GM23338 (cell line): ENCODE results near the gene PTPN12. TPM values are rescaled to one million over a fixed set of nuclear protein-coding genes. Genes with fewer than 3 reads are reported as not detected.

Experiments
- ATAC-seq: fragments of 200-7000 bp; cut with Tn5 transposase; 3 replicates; pipeline ENCODE4 v1.9.1; 2020
- DNase-seq: peaks from one replicate; pipeline ENCODE4 v3.0.0-alpha.2; 2015; ENCODE audit warnings: low spot score
- H2AFZ ChIP-seq: fragments of 200-600 bp; sonication (generic); 2 replicates; pipeline ENCODE4 v1.8.0; 2016; ENCODE audit warnings: antibody characterized with exemption, mild to moderate bottlenecking, moderate library complexity
- H3F3A ChIP-seq: fragments of 200-600 bp; sonication (generic); replicated peaks from 2 replicates; pipeline ENCODE4 v1.8.0; 2017; ENCODE audit warnings: antibody characterized with exemption, mixed run types, low read depth
- H3K27ac ChIP-seq: fragments of 200-600 bp; sonication (generic); 2 replicates; pipeline ENCODE4 v1.6.1; 2016; ENCODE audit warnings: low read depth
- H3K27me3 ChIP-seq: fragments of 200-600 bp; sonication (generic); 2 replicates; pipeline ENCODE4 v1.8.0; 2016; ENCODE audit warnings: mild to moderate bottlenecking, mixed run types, moderate library complexity; ENCODE audit not compliant: insufficient read depth
- H3K36me3 ChIP-seq: fragments of 200-600 bp; sonication (generic); 2 replicates; pipeline ENCODE4 v1.8.0; 2016; ENCODE audit warnings: mild to moderate bottlenecking; ENCODE audit not compliant: insufficient read depth
- H3K4me1 ChIP-seq: fragments of 200-600 bp; sonication (generic); 2 replicates; pipeline ENCODE4 v1.8.0; 2016; ENCODE audit warnings: mild to moderate bottlenecking, moderate library complexity; ENCODE audit not compliant: insufficient read depth
- H3K4me2 ChIP-seq: fragments of 200-600 bp; sonication (generic); 2 replicates; pipeline ENCODE4 v1.7.1; 2017; ENCODE audit warnings: mixed run types
- H3K4me3 ChIP-seq: fragments of 200-600 bp; sonication (generic); 2 replicates; pipeline ENCODE4 v1.6.1; 2016; ENCODE audit warnings: mixed run types
- H3K79me2 ChIP-seq: fragments of 200-600 bp; sonication (generic); replicated peaks from 2 replicates; pipeline ENCODE4 v1.8.0; 2017; ENCODE audit warnings: mild to moderate bottlenecking; ENCODE audit not compliant: insufficient read depth
- H3K9me2 ChIP-seq: fragments of 200-600 bp; sonication (generic); 2 replicates; pipeline ENCODE4 v1.8.0; 2017; ENCODE audit not compliant: insufficient read depth
- H4K20me1 ChIP-seq: fragments of 200-600 bp; sonication (generic); replicated peaks from 2 replicates; pipeline ENCODE4 v1.8.0; 2017; ENCODE audit warnings: mild to moderate bottlenecking; ENCODE audit not compliant: insufficient read depth
- H3K27ac Mint-ChIP-seq: 2 replicates; pipeline ENCODE4 v1.8.0; 2020; ENCODE audit warnings: inconsistent platforms, mild to moderate bottlenecking, moderate library complexity, mixed read lengths
- H3K27me3 Mint-ChIP-seq: 3 replicates; pipeline ENCODE4 v1.8.0; 2022; ENCODE audit warnings: low read depth, mild to moderate bottlenecking, moderate library complexity, mixed read lengths, inconsistent platforms; ENCODE audit not compliant: insufficient read depth, poor library complexity
- H3K36me3 Mint-ChIP-seq: 3 replicates; pipeline ENCODE4 v1.8.0; 2021; ENCODE audit warnings: low read depth, mild to moderate bottlenecking, inconsistent platforms, moderate library complexity, mixed read lengths
- H3K4me1 Mint-ChIP-seq: 3 replicates; pipeline ENCODE4 v1.8.0; 2020; ENCODE audit warnings: mild to moderate bottlenecking, inconsistent platforms, mixed read lengths
- H3K4me3 Mint-ChIP-seq: 3 replicates; pipeline ENCODE4 v1.8.0; 2021; ENCODE audit warnings: moderate library complexity, mild to moderate bottlenecking, inconsistent platforms, mixed read lengths
- H3K9me3 Mint-ChIP-seq: 3 replicates; pipeline ENCODE4 v1.8.0; 2020; ENCODE audit warnings: moderate library complexity, mild to moderate bottlenecking, inconsistent platforms, mixed read lengths
- EZH2 ChIP-seq: fragments of 200-600 bp; sonication (generic); IDR thresholded peaks from one replicate; pipeline ENCODE4 v1.8.0; 2017; ENCODE audit warnings: antibody characterized with exemption, mild to moderate bottlenecking, low read depth; ENCODE audit not compliant: unreplicated experiment
- EZH2phosphoT487 ChIP-seq: fragments of 200-600 bp; sonication (generic); IDR thresholded peaks from one replicate; pipeline ENCODE4 v1.8.1; 2018; ENCODE audit warnings: antibody characterized with exemption; ENCODE audit not compliant: unreplicated experiment
- NANOG ChIP-seq: IDR thresholded peaks from 2 replicates; pipeline ENCODE4 v1.6.1; 2016; ENCODE audit warnings: antibody characterized with exemption, borderline replicate concordance
- STAT1 ChIP-seq: IDR thresholded peaks from one replicate; pipeline ENCODE4 v1.6.1; 2016; ENCODE audit warnings: antibody characterized with exemption; ENCODE audit not compliant: unreplicated experiment
- ZNF331 ChIP-seq: fragments of 250-450 bp; sonication (Bioruptor Pico); IDR thresholded peaks from 2 replicates; pipeline ENCODE4 v1.5.0; 2020; ENCODE audit warnings: low read depth, mild to moderate bottlenecking, moderate library complexity
- polyA plus RNA-seq: library from polyadenylated mRNA; unstranded; fragments of >200 nt; fragmentation: Nextera tagmentation; extraction: Ambion mirVana; gene quantifications from 2 replicates; pipeline ENCODE4 v1.2.1, GENCODE V29; 2016
- total RNA-seq: library from RNA; depleted of rRNA; stranded (reverse); fragments of >200 nt; shearing (Covaris generic); gene quantifications from 2 replicates; pipeline ENCODE4 v1.2.3, GENCODE V29; 2014
- TF ChIP-seq, protein P1 (sequence below): fragments of 250-450 bp; sonication (Bioruptor Pico); IDR thresholded peaks from 2 replicates; pipeline ENCODE4 v1.5.0; 2020; ENCODE audit warnings: mild to moderate bottlenecking, moderate library complexity
- TF ChIP-seq, protein P2 (sequence below): IDR thresholded peaks from one replicate; pipeline ENCODE4 v1.6.1; 2018; ENCODE audit warnings: antibody characterized with exemption; ENCODE audit not compliant: unreplicated experiment

PTPN12 gene
- total and polyA plus RNA-seq, 2 experiments from 2014 or later = 58.8 to 187 TPM

DNA sequence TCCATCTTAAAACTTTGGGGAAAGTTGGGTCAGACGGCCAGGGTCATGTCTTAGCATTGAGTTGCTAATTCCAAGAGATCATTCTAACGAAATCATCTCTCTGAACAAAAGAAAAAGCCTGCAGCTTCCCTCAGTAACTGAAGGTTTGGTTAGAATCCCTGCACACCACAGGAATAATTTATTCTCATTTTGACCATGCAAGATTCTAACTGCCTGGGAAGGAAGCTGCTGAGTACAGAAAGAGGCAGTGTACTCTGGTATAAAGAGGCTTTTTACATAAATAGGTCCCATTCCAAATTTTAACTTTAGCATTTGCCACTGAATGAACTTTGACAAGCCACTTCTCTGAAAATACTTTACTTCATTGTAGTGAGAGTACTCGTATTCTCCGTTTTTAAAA is 82.2 kb downstream of the PTPN12 start (continued):
- TF ChIP-seq, protein P1, sequence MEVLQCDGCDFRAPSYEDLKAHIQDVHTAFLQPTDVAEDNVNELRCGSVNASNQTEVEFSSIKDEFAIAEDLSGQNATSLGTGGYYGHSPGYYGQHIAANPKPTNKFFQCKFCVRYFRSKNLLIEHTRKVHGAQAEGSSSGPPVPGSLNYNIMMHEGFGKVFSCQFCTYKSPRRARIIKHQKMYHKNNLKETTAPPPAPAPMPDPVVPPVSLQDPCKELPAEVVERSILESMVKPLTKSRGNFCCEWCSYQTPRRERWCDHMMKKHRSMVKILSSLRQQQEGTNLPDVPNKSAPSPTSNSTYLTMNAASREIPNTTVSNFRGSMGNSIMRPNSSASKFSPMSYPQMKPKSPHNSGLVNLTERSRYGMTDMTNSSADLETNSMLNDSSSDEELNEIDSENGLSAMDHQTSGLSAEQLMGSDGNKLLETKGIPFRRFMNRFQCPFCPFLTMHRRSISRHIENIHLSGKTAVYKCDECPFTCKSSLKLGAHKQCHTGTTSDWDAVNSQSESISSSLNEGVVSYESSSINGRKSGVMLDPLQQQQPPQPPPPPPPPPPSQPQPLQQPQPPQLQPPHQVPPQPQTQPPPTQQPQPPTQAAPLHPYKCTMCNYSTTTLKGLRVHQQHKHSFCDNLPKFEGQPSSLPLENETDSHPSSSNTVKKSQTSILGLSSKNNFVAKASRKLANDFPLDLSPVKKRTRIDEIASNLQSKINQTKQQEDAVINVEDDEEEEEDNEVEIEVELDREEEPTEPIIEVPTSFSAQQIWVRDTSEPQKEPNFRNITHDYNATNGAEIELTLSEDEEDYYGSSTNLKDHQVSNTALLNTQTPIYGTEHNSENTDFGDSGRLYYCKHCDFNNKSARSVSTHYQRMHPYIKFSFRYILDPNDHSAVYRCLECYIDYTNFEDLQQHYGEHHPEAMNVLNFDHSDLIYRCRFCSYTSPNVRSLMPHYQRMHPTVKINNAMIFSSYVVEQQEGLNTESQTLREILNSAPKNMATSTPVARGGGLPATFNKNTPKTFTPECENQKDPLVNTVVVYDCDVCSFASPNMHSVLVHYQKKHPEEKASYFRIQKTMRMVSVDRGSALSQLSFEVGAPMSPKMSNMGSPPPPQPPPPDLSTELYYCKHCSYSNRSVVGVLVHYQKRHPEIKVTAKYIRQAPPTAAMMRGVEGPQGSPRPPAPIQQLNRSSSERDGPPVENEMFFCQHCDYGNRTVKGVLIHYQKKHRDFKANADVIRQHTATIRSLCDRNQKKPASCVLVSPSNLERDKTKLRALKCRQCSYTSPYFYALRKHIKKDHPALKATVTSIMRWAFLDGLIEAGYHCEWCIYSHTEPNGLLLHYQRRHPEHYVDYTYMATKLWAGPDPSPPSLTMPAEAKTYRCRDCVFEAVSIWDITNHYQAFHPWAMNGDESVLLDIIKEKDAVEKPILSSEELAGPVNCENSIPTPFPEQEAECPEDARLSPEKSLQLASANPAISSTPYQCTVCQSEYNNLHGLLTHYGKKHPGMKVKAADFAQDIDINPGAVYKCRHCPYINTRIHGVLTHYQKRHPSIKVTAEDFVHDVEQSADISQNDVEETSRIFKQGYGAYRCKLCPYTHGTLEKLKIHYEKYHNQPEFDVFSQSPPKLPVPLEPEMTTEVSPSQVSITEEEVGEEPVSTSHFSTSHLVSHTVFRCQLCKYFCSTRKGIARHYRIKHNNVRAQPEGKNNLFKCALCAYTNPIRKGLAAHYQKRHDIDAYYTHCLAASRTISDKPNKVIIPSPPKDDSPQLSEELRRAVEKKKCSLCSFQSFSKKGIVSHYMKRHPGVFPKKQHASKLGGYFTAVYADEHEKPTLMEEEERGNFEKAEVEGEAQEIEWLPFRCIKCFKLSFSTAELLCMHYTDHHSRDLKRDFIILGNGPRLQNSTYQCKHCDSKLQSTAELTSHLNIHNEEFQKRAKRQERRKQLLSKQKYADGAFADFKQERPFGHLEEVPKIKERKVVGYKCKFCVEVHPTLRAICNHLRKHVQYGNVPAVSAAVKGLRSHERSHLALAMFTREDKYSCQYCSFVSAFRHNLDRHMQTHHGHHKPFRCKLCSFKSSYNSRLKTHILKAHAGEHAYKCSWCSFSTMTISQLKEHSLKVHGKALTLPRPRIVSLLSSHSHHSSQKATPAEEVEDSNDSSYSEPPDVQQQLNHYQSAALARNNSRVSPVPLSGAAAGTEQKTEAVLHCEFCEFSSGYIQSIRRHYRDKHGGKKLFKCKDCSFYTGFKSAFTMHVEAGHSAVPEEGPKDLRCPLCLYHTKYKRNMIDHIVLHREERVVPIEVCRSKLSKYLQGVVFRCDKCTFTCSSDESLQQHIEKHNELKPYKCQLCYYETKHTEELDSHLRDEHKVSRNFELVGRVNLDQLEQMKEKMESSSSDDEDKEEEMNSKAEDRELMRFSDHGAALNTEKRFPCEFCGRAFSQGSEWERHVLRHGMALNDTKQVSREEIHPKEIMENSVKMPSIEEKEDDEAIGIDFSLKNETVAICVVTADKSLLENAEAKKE (CRISPR knock-in tag) = no peak
- TF ChIP-seq STAT1 = no peak

DNA sequence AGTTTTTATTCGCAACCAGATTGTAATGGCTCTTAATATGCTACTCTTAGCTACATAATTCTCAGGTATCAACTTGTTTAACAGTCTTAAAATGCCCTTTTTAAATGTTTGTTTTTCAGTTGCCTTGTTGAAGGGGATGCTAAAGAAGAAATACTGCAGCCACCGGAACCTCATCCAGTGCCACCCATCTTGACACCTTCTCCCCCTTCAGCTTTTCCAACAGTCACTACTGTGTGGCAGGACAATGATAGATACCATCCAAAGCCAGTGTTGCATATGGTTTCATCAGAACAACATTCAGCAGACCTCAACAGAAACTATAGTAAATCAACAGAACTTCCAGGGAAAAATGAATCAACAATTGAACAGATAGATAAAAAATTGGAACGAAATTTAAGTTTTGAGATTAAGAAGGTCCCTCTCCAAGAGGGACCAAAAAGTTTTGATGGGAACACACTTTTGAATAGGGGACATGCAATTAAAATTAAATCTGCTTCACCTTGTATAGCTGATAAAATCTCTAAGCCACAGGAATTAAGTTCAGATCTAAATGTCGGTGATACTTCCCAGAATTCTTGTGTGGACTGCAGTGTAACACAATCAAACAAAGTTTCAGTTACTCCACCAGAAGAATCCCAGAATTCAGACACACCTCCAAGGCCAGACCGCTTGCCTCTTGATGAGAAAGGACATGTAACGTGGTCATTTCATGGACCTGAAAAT is 89.7 kb downstream of the PTPN12 start:
- H3K4me3 Mint-ChIP-seq = no peak overlapping the region
- no peaks in the 10 kb centered on the region for H3F3A ChIP-seq
- ATAC-seq = no peak
- H3K9me2 ChIP-seq = no peaks in the 10 kb centered on the region
- H3K9me3 Mint-ChIP-seq = no peaks in the 10 kb centered on the region
- H3K4me1 ChIP-seq = no peaks in the 10 kb centered on the region
- H3K36me3 Mint-ChIP-seq = peaks cover 58% of the 10 kb centered on the region; the same call in 2 of the 3 replicates
- H3K4me1 Mint-ChIP-seq = no peaks in the 10 kb centered on the region
- H3K4me2 ChIP-seq = no peak overlapping the region
- H3K36me3 ChIP-seq = peaks cover 29% of the 10 kb centered on the region; the same call in 1 of the 2 replicates
- H3K79me2 ChIP-seq = no peaks in the 10 kb centered on the region; the same call in 1 of the 2 replicates
- H2AFZ ChIP-seq = no peak overlapping the region
- no peak overlapping the region for H3K4me3 ChIP-seq
- no peak overlapping the region for H3K27ac Mint-ChIP-seq
- no peaks in the 10 kb centered on the region for H3K27me3 Mint-ChIP-seq
- no peak for DNase-seq
- H3K27ac ChIP-seq = no peak overlapping the region
- peaks cover 3% of the 10 kb centered on the region; the same call in 1 of the 2 replicates for H4K20me1 ChIP-seq
- H3K27me3 ChIP-seq = no peaks in the 10 kb centered on the region
- TF ChIP-seq, protein P2, sequence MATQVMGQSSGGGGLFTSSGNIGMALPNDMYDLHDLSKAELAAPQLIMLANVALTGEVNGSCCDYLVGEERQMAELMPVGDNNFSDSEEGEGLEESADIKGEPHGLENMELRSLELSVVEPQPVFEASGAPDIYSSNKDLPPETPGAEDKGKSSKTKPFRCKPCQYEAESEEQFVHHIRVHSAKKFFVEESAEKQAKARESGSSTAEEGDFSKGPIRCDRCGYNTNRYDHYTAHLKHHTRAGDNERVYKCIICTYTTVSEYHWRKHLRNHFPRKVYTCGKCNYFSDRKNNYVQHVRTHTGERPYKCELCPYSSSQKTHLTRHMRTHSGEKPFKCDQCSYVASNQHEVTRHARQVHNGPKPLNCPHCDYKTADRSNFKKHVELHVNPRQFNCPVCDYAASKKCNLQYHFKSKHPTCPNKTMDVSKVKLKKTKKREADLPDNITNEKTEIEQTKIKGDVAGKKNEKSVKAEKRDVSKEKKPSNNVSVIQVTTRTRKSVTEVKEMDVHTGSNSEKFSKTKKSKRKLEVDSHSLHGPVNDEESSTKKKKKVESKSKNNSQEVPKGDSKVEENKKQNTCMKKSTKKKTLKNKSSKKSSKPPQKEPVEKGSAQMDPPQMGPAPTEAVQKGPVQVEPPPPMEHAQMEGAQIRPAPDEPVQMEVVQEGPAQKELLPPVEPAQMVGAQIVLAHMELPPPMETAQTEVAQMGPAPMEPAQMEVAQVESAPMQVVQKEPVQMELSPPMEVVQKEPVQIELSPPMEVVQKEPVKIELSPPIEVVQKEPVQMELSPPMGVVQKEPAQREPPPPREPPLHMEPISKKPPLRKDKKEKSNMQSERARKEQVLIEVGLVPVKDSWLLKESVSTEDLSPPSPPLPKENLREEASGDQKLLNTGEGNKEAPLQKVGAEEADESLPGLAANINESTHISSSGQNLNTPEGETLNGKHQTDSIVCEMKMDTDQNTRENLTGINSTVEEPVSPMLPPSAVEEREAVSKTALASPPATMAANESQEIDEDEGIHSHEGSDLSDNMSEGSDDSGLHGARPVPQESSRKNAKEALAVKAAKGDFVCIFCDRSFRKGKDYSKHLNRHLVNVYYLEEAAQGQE = no peak
- TF ChIP-seq EZH2 (no peak), EZH2phosphoT487 (no peak), NANOG (no peak), ZNF331 (CRISPR knock-in tag) (no peak)
